OCI-LY1 (cell line): Measurements from ENCODE around the gene ACTR2.

Experiments
- H2AFZ ChIP-seq: fragments of 200-600 bp; sonication (generic), shearing (Covaris generic); 2 replicates; pipeline ENCODE4 v1.6.0; 2014; ENCODE audit warnings: antibody characterized with exemption, mild to moderate bottlenecking, low read length
- H3F3A ChIP-seq: fragments of 200-600 bp; sonication (generic), shearing (Covaris generic); 2 replicates; pipeline ENCODE4 v1.6.0; 2014; ENCODE audit warnings: mild to moderate bottlenecking, antibody characterized with exemption, low read length, moderate library complexity; ENCODE audit not compliant: insufficient read depth
- H3K27ac ChIP-seq: fragments of 200-600 bp; sonication (generic); 2 replicates; pipeline ENCODE4 v1.5.1; 2014; ENCODE audit warnings: low read length, mixed run types, mild to moderate bottlenecking, low read depth; ENCODE audit not compliant: poor library complexity, severe bottlenecking
- H3K27me3 ChIP-seq: fragments of 200-600 bp; sonication (generic); 2 replicates; pipeline ENCODE4 v1.6.0; 2014; ENCODE audit warnings: antibody characterized with exemption, mild to moderate bottlenecking, low read length, moderate library complexity; ENCODE audit not compliant: insufficient read depth
- H3K36me3 ChIP-seq: fragments of 200-600 bp; sonication (generic); 2 replicates; pipeline ENCODE4 v1.6.1; 2014; ENCODE audit warnings: mild to moderate bottlenecking, antibody characterized with exemption, low read length, moderate library complexity, mixed read lengths; ENCODE audit not compliant: insufficient read depth
- H3K4me1 ChIP-seq: fragments of 200-600 bp; sonication (generic); 2 replicates; pipeline ENCODE4 v1.5.1; 2014; ENCODE audit warnings: mild to moderate bottlenecking, low read length, moderate library complexity; ENCODE audit not compliant: insufficient read depth, severe bottlenecking
- H3K4me2 ChIP-seq: fragments of 200-600 bp; sonication (generic), shearing (Covaris generic); 2 replicates; pipeline ENCODE4 v1.6.1; 2014; ENCODE audit warnings: low read length
- H3K4me3 ChIP-seq: fragments of 200-600 bp; sonication (generic); 2 replicates; pipeline ENCODE4 v1.5.1; 2014; ENCODE audit warnings: low read length, low read depth, mild to moderate bottlenecking, mixed read lengths; ENCODE audit not compliant: poor library complexity, severe bottlenecking
- H3K79me2 ChIP-seq: fragments of 200-600 bp; shearing (Covaris generic); 2 replicates; pipeline ENCODE4 v1.6.1; 2016; ENCODE audit warnings: mixed run types, low read length, mixed read lengths; ENCODE audit not compliant: insufficient read depth
- H3K9ac ChIP-seq: fragments of 200-600 bp; sonication (generic), shearing (Covaris generic); 2 replicates; pipeline ENCODE4 v1.6.1; 2014; ENCODE audit warnings: mild to moderate bottlenecking, low read length, mixed read lengths
- H3K9me2 ChIP-seq: fragments of 200-600 bp; sonication (generic), shearing (Covaris generic); 2 replicates; pipeline ENCODE4 v1.6.1; 2014; ENCODE audit warnings: low read depth, mild to moderate bottlenecking, low read length, mixed read lengths
- H3K9me3 ChIP-seq: fragments of 200-600 bp; shearing (Covaris generic); 2 replicates; pipeline ENCODE4 v1.6.1; 2014; ENCODE audit warnings: low read length, mixed read lengths
- H4K20me1 ChIP-seq: fragments of 200-600 bp; sonication (generic), shearing (Covaris generic); 2 replicates; pipeline ENCODE4 v1.6.0; 2016; ENCODE audit warnings: mild to moderate bottlenecking, low read length; ENCODE audit not compliant: insufficient read depth
- CTCF ChIP-seq: fragments of 200-600 bp; sonication (generic), shearing (Covaris generic); IDR thresholded peaks from 2 replicates; pipeline ENCODE4 v1.5.1; 2017; ENCODE audit warnings: mild to moderate bottlenecking, antibody characterized with exemption, low read length, moderate library complexity, mixed read lengths
- EZH2 ChIP-seq: fragments of 200-600 bp; sonication (generic), shearing (Covaris generic); IDR thresholded peaks from 2 replicates; pipeline ENCODE4 v1.8.0; 2017; ENCODE audit warnings: borderline replicate concordance, mixed run types, mild to moderate bottlenecking, antibody characterized with exemption, low read length, moderate library complexity, mixed read lengths

ACTR2 gene

GRCh38 chr2:65287364-65287763 lies 59.7 kb downstream of the ACTR2 start:
- H2AFZ ChIP-seq: no peak overlapping the region
- H4K20me1 ChIP-seq: no peaks in the 10 kb centered on the region
- TF ChIP-seq CTCF (no peak), EZH2 (no peak)
- no peak overlapping the region for H3K4me3 ChIP-seq
- no peaks in the 10 kb centered on the region for H3K79me2 ChIP-seq
- H3K4me2 ChIP-seq: no peak overlapping the region
- H3F3A ChIP-seq: no peaks in the 10 kb centered on the region
- H3K9me3 ChIP-seq: no peaks in the 10 kb centered on the region
- no peaks in the 10 kb centered on the region for H3K4me1 ChIP-seq
- no peaks in the 10 kb centered on the region for H3K9me2 ChIP-seq
- no peaks in the 10 kb centered on the region for H3K36me3 ChIP-seq
- H3K9ac ChIP-seq: no peak overlapping the region
- H3K27ac ChIP-seq: no peak overlapping the region
- H3K27me3 ChIP-seq: no peaks in the 10 kb centered on the region

GRCh38 chr2:65291216-65292105 lies 63.8 kb downstream of the ACTR2 start:
- Histone ChIP-seq H3K4me1 (peaks cover 2% of the 10 kb centered on the region), H3K36me3 (no peaks in the 10 kb centered on the region), H3K79me2 (no peaks in the 10 kb centered on the region), H3K9me3 (no peaks in the 10 kb centered on the region), H4K20me1 (no peaks in the 10 kb centered on the region), H3K9ac (no peak overlapping the region), H3F3A (no peaks in the 10 kb centered on the region), H3K4me3 (no peak overlapping the region), H3K27me3 (no peaks in the 10 kb centered on the region), H3K27ac (no peak overlapping the region), H2AFZ (no peak overlapping the region), H3K9me2 (no peaks in the 10 kb centered on the region), H3K4me2 (no peak overlapping the region)
- TF ChIP-seq CTCF (no peak), EZH2 (no peak)

GRCh38 chr2:65292106-65292400 lies 64.4 kb downstream of the ACTR2 start:
- H3K79me2 ChIP-seq: no peaks in the 10 kb centered on the region
- TF ChIP-seq CTCF (no peak), EZH2 (no peak)
- no peak overlapping the region for H2AFZ ChIP-seq
- no peaks in the 10 kb centered on the region for H3F3A ChIP-seq
- no peak overlapping the region for H3K9ac ChIP-seq
- H3K9me3 ChIP-seq: no peaks in the 10 kb centered on the region
- no peaks in the 10 kb centered on the region for H3K27me3 ChIP-seq
- no peak overlapping the region for H3K27ac ChIP-seq
- no peaks in the 10 kb centered on the region for H4K20me1 ChIP-seq
- peaks cover 8% of the 10 kb centered on the region for H3K4me1 ChIP-seq
- no peaks in the 10 kb centered on the region for H3K36me3 ChIP-seq
- no peaks in the 10 kb centered on the region for H3K9me2 ChIP-seq
- no peak overlapping the region for H3K4me2 ChIP-seq
- H3K4me3 ChIP-seq: no peak overlapping the region
